ENCODE results near the gene ACTBL2.
"Not testable (repeated sequence)": the region's sequence is repeated elsewhere in the genome, so short reads cannot be mapped to it uniquely, and the experiment has no call there.

ACTBL2 gene

DNA sequence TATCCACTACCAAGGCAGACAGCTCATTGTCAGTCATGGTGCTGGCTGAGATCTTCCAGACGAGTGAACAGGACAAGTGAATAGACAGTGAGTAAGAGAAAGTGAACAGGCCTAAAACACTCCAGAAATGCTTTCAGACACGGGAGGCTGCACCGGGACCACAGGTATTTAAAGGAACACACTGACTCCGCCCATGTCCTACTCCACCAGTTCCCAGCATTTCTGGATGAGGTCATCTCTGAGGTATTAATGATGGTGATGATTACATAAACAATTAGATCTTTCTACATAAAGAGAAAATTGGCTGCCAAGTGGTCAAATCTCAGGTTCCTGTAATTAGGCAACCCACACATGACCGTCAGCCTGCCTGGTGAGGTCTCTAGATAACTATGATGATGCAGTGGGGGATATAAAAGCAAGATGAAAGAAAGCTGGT, at the start of gene ACTBL2:
Gene ACTBL2, minus strand, starts transcription at position 141 of the 436 bp plus-strand sequence. Its CDS starts 104 bp downstream, at position 37.
- ChIA-PET POLR2A (no interaction called here), CTCF (no interaction called here)
- TF ChIP-seq, protein P1, sequence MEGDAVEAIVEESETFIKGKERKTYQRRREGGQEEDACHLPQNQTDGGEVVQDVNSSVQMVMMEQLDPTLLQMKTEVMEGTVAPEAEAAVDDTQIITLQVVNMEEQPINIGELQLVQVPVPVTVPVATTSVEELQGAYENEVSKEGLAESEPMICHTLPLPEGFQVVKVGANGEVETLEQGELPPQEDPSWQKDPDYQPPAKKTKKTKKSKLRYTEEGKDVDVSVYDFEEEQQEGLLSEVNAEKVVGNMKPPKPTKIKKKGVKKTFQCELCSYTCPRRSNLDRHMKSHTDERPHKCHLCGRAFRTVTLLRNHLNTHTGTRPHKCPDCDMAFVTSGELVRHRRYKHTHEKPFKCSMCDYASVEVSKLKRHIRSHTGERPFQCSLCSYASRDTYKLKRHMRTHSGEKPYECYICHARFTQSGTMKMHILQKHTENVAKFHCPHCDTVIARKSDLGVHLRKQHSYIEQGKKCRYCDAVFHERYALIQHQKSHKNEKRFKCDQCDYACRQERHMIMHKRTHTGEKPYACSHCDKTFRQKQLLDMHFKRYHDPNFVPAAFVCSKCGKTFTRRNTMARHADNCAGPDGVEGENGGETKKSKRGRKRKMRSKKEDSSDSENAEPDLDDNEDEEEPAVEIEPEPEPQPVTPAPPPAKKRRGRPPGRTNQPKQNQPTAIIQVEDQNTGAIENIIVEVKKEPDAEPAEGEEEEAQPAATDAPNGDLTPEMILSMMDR (IDR thresholded peaks at IDR 0.05; ENCODE audit: control extremely low read depth, extremely low read depth, low read depth, missing control alignments): no peak
- no peak for DNase-seq (ENCODE audit: extremely low spot score)

DNA sequence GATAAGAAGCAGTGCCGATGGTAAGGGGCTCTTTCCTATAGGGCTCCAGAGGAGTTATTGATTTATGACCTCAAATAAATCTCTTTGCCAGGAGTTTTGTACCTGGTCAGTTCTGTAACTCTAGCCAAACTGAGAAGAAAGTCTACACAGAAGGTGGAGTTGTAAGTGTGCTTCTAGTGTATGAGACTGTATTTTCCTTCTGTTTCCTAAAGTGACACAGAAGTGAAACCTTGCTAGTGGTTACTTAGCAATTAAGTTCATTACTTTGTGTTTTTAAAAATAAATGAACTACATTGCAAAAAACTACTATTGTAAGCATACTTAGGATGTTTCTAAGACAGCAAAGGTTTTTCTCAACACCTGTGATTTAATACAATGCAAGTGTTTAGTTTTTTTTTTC, 48.7 kb upstream of the ACTBL2 start:
- TF ChIP-seq, protein P1 (IDR thresholded peaks at IDR 0.05; ENCODE audit: control extremely low read depth, extremely low read depth, low read depth, missing control alignments): no peak
- ChIA-PET CTCF (interaction anchor here (1.3 kb wide), 1 partner anchor 61 kb away, joined by 3 read pairs; no protein-coding TSS in a partner anchor), POLR2A (no interaction called here)
- no peak for DNase-seq (ENCODE audit: extremely low spot score)

DNA sequence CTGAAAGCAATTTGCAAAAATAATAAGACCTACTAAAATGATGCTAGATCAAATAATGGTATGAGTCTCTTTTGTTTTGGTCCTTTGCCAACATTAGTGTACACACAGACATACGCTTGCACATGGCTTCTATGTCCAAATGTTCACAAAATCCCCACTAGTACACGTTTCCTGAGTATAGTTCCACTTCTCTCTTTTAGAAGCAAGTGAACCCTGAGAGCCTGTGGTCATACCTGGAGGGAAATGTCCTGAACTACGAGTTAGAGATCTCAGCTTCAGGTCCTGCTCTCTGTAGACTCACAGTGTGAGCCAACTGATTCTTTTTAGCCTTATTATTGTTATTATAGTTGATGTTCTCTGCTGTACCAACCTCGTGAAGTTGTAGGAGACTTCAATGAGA, 47.3 kb upstream of the ACTBL2 start:
- CTCF ChIA-PET: interaction anchor here (1.3 kb wide), 1 partner anchor 59 kb away, joined by 3 read pairs; no protein-coding TSS in a partner anchor
- DNase-seq (ENCODE audit: extremely low spot score): no peak
- TF ChIP-seq, protein P1 (IDR thresholded peaks at IDR 0.05; ENCODE audit: control extremely low read depth, extremely low read depth, low read depth, missing control alignments): no peak
- POLR2A ChIA-PET: no interaction called here

DNA sequence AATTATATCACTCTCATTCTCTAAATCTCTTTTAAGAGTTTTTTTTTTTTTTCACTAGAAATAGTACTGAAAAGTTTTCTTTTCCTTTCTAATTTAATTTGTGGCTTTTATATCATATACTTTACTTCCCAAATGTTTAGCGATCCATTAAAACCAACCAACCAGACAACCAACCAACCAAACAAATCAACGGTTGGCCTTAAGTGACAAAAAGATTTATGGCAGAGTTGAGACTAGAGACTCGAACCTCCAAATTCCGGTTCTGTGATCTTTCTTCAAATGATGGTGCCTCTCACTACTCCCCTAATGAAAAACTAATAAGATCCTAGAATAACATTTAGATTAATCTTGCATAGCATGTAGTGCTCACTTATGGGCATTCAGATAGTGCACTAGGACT, 45.3 kb upstream of the ACTBL2 start:
- ChIA-PET CTCF (no interaction called here), POLR2A (no interaction called here)
- DNase-seq (ENCODE audit: extremely low spot score): no peak
- TF ChIP-seq, protein P1 (IDR thresholded peaks at IDR 0.05; ENCODE audit: control extremely low read depth, extremely low read depth, low read depth, missing control alignments): no peak

DNA sequence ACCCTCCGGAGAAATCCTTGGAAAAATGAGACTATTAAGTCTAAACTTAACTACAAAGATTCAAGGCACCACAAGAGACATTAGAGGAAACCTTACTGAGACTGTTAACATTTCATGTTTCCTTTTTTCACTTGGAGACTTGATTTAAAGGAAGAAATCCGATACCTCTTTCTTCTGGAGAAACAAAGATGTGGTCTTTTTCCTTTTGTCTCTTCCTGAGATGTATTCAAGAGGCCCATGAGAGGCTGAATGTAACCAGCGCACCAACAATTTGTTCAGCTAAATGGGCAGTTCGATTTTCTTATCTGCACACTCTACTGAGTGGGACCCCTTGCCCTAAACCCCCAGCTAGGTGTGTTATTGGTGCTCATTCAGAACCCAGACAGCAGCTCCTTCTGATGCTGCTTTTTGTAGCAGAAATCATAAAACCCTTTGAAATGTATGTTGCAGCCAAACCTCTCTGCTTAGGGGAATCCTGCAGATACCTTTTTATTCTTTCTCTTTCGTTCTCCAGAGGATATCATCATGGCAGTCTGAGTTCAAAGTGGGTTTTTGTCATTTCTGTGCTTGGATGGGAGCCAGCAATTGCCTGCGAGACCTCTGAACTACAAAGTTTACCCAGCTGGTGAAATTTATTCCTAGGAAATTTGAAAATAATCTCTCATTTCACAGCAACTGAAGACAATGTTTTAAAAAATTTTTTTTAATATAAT, 41.9 kb upstream of the ACTBL2 start:
- ChIA-PET POLR2A (no interaction called here), CTCF (interaction anchor here (0.7 to 1.1 kb wide), 2 partner anchors 15 to 16 kb away, joined by 3 read pairs; no protein-coding TSS in a partner anchor)
- TF ChIP-seq, protein P1 (IDR thresholded peaks at IDR 0.05; ENCODE audit: control extremely low read depth, extremely low read depth, low read depth, missing control alignments): no peak
- DNase-seq (ENCODE audit: extremely low spot score): no peak

DNA sequence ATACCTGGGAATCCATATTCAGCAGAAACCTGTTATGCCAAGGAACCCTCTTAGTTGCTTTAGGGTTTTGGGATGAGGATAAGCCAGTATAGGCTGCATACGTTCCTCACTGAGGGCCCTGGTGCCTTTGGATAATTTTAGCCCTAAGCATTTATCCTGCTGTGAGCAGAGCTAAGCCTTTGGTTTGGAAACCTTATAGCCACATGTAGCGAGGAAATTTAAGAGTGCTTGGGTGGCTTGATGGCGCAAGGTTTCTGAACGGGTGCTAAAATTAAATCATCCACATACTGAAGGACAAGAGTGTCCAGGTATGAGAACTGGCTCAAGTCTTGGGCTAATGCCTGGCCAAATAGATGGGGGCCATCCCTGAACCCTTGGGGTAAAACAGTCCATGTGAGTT, 39.9 kb upstream of the ACTBL2 start:
- POLR2A ChIA-PET; DNase-seq (ENCODE audit: extremely low spot score); CTCF ChIA-PET: not testable (repeated sequence)

DNA sequence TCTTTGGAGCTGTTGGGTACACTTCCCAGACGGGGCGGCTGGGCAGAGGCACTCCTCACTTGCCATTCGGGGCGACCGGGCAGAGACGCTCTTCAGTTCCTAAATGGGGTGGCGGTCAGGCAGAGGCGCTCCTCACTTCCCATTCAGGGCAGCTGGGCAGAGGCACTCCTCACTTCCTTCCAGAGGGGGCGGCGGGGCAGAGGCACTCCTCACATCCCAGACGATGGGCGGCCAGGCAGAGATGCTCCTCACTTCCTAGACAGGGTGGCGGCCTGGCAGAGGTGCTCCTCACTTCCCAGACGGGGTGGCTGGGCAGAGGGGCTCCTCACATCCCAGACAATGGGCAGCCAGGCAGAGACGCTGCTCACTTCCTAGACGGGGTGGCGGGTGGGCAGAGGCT, 35.8 kb upstream of the ACTBL2 start:
- CTCF ChIA-PET; POLR2A ChIA-PET; DNase-seq (ENCODE audit: extremely low spot score): not testable (repeated sequence)

DNA sequence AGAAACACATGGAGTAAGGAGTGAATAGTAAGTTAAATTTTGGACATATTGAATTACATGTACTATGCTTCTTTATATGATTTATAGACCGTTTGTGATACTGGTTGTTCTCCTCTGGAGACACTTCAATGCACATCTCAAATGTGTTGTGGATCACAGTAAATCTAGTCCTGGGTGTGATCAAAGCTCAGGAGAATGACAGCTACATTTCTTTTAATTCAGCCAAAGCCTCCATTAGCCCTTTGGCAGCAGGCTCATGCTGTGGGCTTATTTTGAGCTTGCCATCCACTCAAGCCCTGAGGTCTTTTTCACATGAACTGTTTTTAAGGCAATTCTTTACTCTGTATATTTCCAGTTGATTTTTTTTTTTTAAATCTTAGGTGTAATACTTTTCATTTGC, 34.6 kb upstream of the ACTBL2 start:
- DNase-seq (ENCODE audit: extremely low spot score): no peak
- CTCF ChIA-PET: no interaction called here
- TF ChIP-seq, protein P1 (IDR thresholded peaks at IDR 0.05; ENCODE audit: control extremely low read depth, extremely low read depth, low read depth, missing control alignments): no peak
- POLR2A ChIA-PET: no interaction called here
